Dermis microvascular lymphatic vessel endothelial cell (primary cell): Measurements from ENCODE around the gene FSHR. TPM values are rescaled to one million over a fixed set of nuclear protein-coding genes. Genes with fewer than 3 reads are reported as not detected.

Source experiments
- DNase-seq, 2 donors: peaks; one replicate each; pipeline versions ENCODE4 v3.0.0 to v3.0.0-alpha.2; 2010; ENCODE audit warnings: low read depth in 2 of 2
- total RNA-seq: library from RNA; depleted of rRNA; stranded (reverse); fragments of >200 nt; gene quantifications from 2 replicates; pipeline ENCODE4 v1.2.1, GENCODE V29; 2014

The FSHR gene
- total RNA-seq = not detected in 2 replicates

- DNase-seq = no peak
These were observed at the start of gene FSHR for GRCh38 chr2:49154140-49154539. TSS of gene FSHR (minus strand) at chr2:49154515. CDS start at chr2:49154417, 98 bp downstream.

GRCh38 chr2:49199266-49199665, 45.0 kb upstream of the FSHR start:
- no peak for DNase-seq

- DNase-seq = no peak
These were observed 40.4 kb upstream of the FSHR start for GRCh38 chr2:49194701-49195100.

GRCh38 chr2:49192036-49192435, 37.7 kb upstream of the FSHR start:
- no peak for DNase-seq

- DNase-seq = no peak
These were observed 35.4 kb upstream of the FSHR start for GRCh38 chr2:49189512-49190225.

GRCh38 chr2:49186050-49186648, 31.8 kb upstream of the FSHR start:
- no peak for DNase-seq

- no peak for DNase-seq
These were observed 24.3 kb upstream of the FSHR start for GRCh38 chr2:49178656-49179055.

GRCh38 chr2:49177194-49177593, 22.9 kb upstream of the FSHR start:
- no peak for DNase-seq

- DNase-seq = no peak
These were observed 21.5 kb upstream of the FSHR start for GRCh38 chr2:49175831-49176230.

- no peak for DNase-seq
These were observed 20.4 kb upstream of the FSHR start for GRCh38 chr2:49174750-49175149.

- no peak for DNase-seq
These were observed 12.8 kb upstream of the FSHR start for GRCh38 chr2:49167131-49167530.

GRCh38 chr2:49165662-49166061, 11.3 kb upstream of the FSHR start:
- no peak for DNase-seq

GRCh38 chr2:49164729-49165128, 10.4 kb upstream of the FSHR start:
- no peak for DNase-seq

GRCh38 chr2:49162151-49162550, 7.8 kb upstream of the FSHR start:
- no peak for DNase-seq

GRCh38 chr2:49154891-49155290, 576 bp upstream of the FSHR start:
- DNase-seq = no peak

- no peak for DNase-seq
These were observed 1.1 kb downstream of the FSHR start for GRCh38 chr2:49153252-49153651.

- DNase-seq = no peak
These were observed 1.5 kb downstream of the FSHR start for GRCh38 chr2:49152824-49153223.

GRCh38 chr2:49146401-49146800, 7.9 kb downstream of the FSHR start:
- no peak for DNase-seq

- DNase-seq = no peak
These were observed 22.5 kb downstream of the FSHR start for GRCh38 chr2:49131801-49132200.

- DNase-seq = no peak
These were observed 25.3 kb downstream of the FSHR start for GRCh38 chr2:49129034-49129433.

GRCh38 chr2:49123600-49123999, 30.7 kb downstream of the FSHR start:
- DNase-seq = no peak

- DNase-seq = no peak
These were observed 32.2 kb downstream of the FSHR start for GRCh38 chr2:49122107-49122506.

GRCh38 chr2:49113046-49113445, 41.3 kb downstream of the FSHR start:
- DNase-seq = no peak
